H1 (cell line): ENCODE data around the gene TMEM45B. TPM values are rescaled to one million over a fixed set of nuclear protein-coding genes. Genes with fewer than 3 reads are reported as not detected.

ENCODE experiments used
- CTCF ChIA-PET: fragments of 300-600 bp; sonication (Branson Sonifier 250); formaldehyde crosslinking; loops from one replicate; lab custom pipeline; 2021; ENCODE audit not compliant: partially characterized antibody; lab: Charles Lee
- POLR2A ChIA-PET: fragments of 300-600 bp; sonication (Branson Sonifier 250); formaldehyde crosslinking; loops from one replicate; lab custom pipeline; 2021; ENCODE audit warnings: inconsistent platforms; ENCODE audit not compliant: partially characterized antibody; lab: Charles Lee
- DNase-seq, 2 experiments: peaks; one replicate each; pipeline versions ENCODE4 v3.0.0 to v3.0.0-alpha.2; 2010 to 2022; ENCODE audit warnings: low spot score in 2 of 2, low read depth in 1 of 2, mixed read lengths in 1 of 2
- FAIRE-seq: peaks from 2 replicates; lab custom pipeline; 2011; peaks lifted over from hg19 to GRCh38; lab: Jason Lieb, UNC
- H2AFZ ChIP-seq: 2 replicates; pipeline ENCODE4 v1.8.1; 2012; ENCODE audit warnings: low read length, inconsistent platforms
- H2AK5ac ChIP-seq: 2 replicates; pipeline ENCODE4 v1.6.1; 2013; ENCODE audit warnings: low read depth, low read length
- H2BK120ac ChIP-seq: replicated peaks from 2 replicates; pipeline ENCODE3; 2013; ENCODE audit warnings: low read depth, low read length, inconsistent platforms
- H2BK12ac ChIP-seq: 2 replicates; pipeline ENCODE4 v1.6.1; 2013; ENCODE audit warnings: low read depth, low read length
- H2BK15ac ChIP-seq: 2 replicates; pipeline ENCODE4 v1.6.1; 2013; ENCODE audit warnings: low read length
- H2BK20ac ChIP-seq: 2 replicates; pipeline ENCODE4 v1.6.1; 2013; ENCODE audit warnings: low read length
- H2BK5ac ChIP-seq: 2 replicates; pipeline ENCODE4 v1.6.1; 2013; ENCODE audit warnings: low read depth, low read length
- H3K14ac ChIP-seq: 2 replicates; pipeline ENCODE4 v1.6.1; 2013; ENCODE audit warnings: inconsistent platforms; ENCODE audit not compliant: insufficient read length
- H3K18ac ChIP-seq: 2 replicates; pipeline ENCODE4 v1.6.1; 2013; ENCODE audit warnings: low read length; ENCODE audit errors: extremely low read depth
- H3K23ac ChIP-seq: 2 replicates; pipeline ENCODE4 v1.6.1; 2013; ENCODE audit warnings: inconsistent platforms; ENCODE audit not compliant: insufficient read length
- H3K23me2 ChIP-seq: 2 replicates; pipeline ENCODE4 v1.6.1; 2013; ENCODE audit warnings: low read depth, low read length
- H3K27ac ChIP-seq: 2 replicates; pipeline ENCODE4 v1.6.1; 2011; ENCODE audit warnings: low read depth, low read length, inconsistent platforms
- H3K27me3 ChIP-seq, 4 experiments: replicated peaks in 1 of 4; 1 replicate in 1 of 4; 2 replicates in 3 of 4; pipeline versions ENCODE4 v1.6.1 to v1.8.1; 2011 to 2013; ENCODE audit warnings: low read length in 3 of 4, mild to moderate bottlenecking in 3 of 4, inconsistent platforms in 2 of 4, mixed read lengths in 2 of 4, moderate library complexity in 1 of 4; ENCODE audit not compliant: control insufficient read depth in 3 of 4, insufficient read depth in 3 of 4; ENCODE audit errors: extremely low read depth in 1 of 4
- H3K36me3 ChIP-seq, 4 experiments: 2 replicates each; pipeline versions ENCODE4 v1.6.1 to v1.8.1; 2011 to 2013; ENCODE audit warnings: mild to moderate bottlenecking in 4 of 4, low read length in 3 of 4, moderate library complexity in 2 of 4, control low read depth in 1 of 4, inconsistent platforms in 1 of 4; ENCODE audit not compliant: insufficient read depth in 4 of 4, control insufficient read depth in 2 of 4
- H3K4ac ChIP-seq: replicated peaks from 2 replicates; pipeline ENCODE3; 2013; ENCODE audit warnings: low read length, low read depth, mixed read lengths, inconsistent platforms; ENCODE audit not compliant: insufficient read length
- H3K4me1 ChIP-seq, 4 experiments: replicated peaks in 1 of 4; 1 replicate in 1 of 4; 2 replicates in 3 of 4; pipeline versions ENCODE4 v1.6.1 to v1.8.1; 2011 to 2013; ENCODE audit warnings: low read length in 3 of 4, inconsistent platforms in 2 of 4, mixed read lengths in 1 of 4; ENCODE audit not compliant: insufficient read depth in 4 of 4, control insufficient read depth in 3 of 4
- H3K4me2 ChIP-seq, 2 experiments: 2 replicates each; pipeline versions ENCODE4 v1.6.1 to v1.8.1; 2011 to 2013; ENCODE audit warnings: low read depth in 2 of 2, low read length in 2 of 2, control low read depth in 1 of 2, inconsistent platforms in 1 of 2, mild to moderate bottlenecking in 1 of 2; ENCODE audit not compliant: insufficient read depth in 1 of 2
- H3K4me3 ChIP-seq, 4 experiments: fragments of 200-600, 300-600 bp in 1 of 4; sonication (generic), shearing (Covaris generic), sonication (Bioruptor Twin) in 1 of 4; 2 replicates each; pipeline versions ENCODE4 v1.5.1 to v1.8.1; 2011 to 2016; ENCODE audit warnings: low read length in 4 of 4, low read depth in 3 of 4, control low read depth in 2 of 4, inconsistent platforms in 2 of 4, mild to moderate bottlenecking in 2 of 4, mixed read lengths in 1 of 4, moderate library complexity in 1 of 4; ENCODE audit not compliant: insufficient read depth in 2 of 4; ENCODE audit errors: extremely low read depth in 1 of 4
- H3K56ac ChIP-seq: replicated peaks from 2 replicates; pipeline ENCODE3; 2013; ENCODE audit warnings: low read depth, mild to moderate bottlenecking, mixed read lengths, low read length, inconsistent platforms; ENCODE audit not compliant: insufficient read length
- H3K79me1 ChIP-seq: 2 replicates; pipeline ENCODE4 v1.6.1; 2013; ENCODE audit warnings: low read depth, low read length, control low read depth
- H3K79me2 ChIP-seq, 2 experiments: 2 replicates each; pipeline versions ENCODE4 v1.6.1 to v1.8.1; 2012 to 2013; ENCODE audit warnings: low read length in 2 of 2, mild to moderate bottlenecking in 2 of 2, inconsistent platforms in 1 of 2; ENCODE audit not compliant: insufficient read depth in 2 of 2, control insufficient read depth in 1 of 2
- H3K9ac ChIP-seq, 4 experiments: replicated peaks in 1 of 4; 1 replicate in 1 of 4; 2 replicates in 3 of 4; pipeline versions ENCODE4 v1.6.1 to v1.8.1; 2011 to 2013; ENCODE audit warnings: low read depth in 3 of 4, low read length in 3 of 4, control low read depth in 2 of 4, mild to moderate bottlenecking in 2 of 4, moderate library complexity in 2 of 4, inconsistent platforms in 1 of 4; ENCODE audit errors: extremely low read depth in 1 of 4
- H3K9me3 ChIP-seq, 2 experiments: 2 replicates each; pipeline versions ENCODE4 v1.6.1 to v1.8.1; 2012 to 2013; ENCODE audit warnings: mild to moderate bottlenecking in 2 of 2, moderate library complexity in 2 of 2, control low read depth in 1 of 2, inconsistent platforms in 1 of 2, low read depth in 1 of 2, low read length in 1 of 2, mixed read lengths in 1 of 2; ENCODE audit not compliant: insufficient read depth in 2 of 2
- H4K20me1 ChIP-seq, 2 experiments: replicated peaks in 1 of 2; 2 replicates each; pipeline versions ENCODE3 to v1.8.1; 2011 to 2013; ENCODE audit warnings: inconsistent platforms in 2 of 2, low read length in 2 of 2, mild to moderate bottlenecking in 1 of 2; ENCODE audit not compliant: insufficient read depth in 2 of 2, control insufficient read depth in 1 of 2
- H4K5ac ChIP-seq: 2 replicates; pipeline ENCODE4 v1.6.1; 2013; ENCODE audit warnings: low read length, low read depth, mixed read lengths, inconsistent platforms; ENCODE audit not compliant: insufficient read length
- H4K8ac ChIP-seq: 2 replicates; pipeline ENCODE4 v1.8.0; 2013; ENCODE audit warnings: mild to moderate bottlenecking, moderate library complexity, low read length, inconsistent platforms; ENCODE audit not compliant: insufficient read depth; ENCODE audit errors: extremely low read depth
- H4K91ac ChIP-seq: replicated peaks from 2 replicates; pipeline ENCODE3; 2013; ENCODE audit warnings: low read length, mixed read lengths, inconsistent platforms; ENCODE audit not compliant: insufficient read length
- BRCA1 ChIP-seq: IDR thresholded peaks from 2 replicates; pipeline ENCODE4 v1.6.1; 2012; ENCODE audit warnings: low read depth, low read length, improper control_type of control experiment
- CREB1 ChIP-seq: IDR thresholded peaks from 2 replicates; pipeline ENCODE4 v1.6.1; 2012; ENCODE audit warnings: inconsistent platforms
- EGR1 ChIP-seq: IDR thresholded peaks from 2 replicates; pipeline ENCODE4 v1.6.1; 2011; ENCODE audit warnings: low read depth, low read length, borderline replicate concordance
- EZH2 ChIP-seq: fragments of 200-600 bp; sonication (generic); IDR thresholded peaks from 2 replicates; pipeline ENCODE4 v1.7.1; 2012; ENCODE audit warnings: low read depth, mild to moderate bottlenecking, moderate library complexity, low read length, inconsistent platforms; ENCODE audit not compliant: severe bottlenecking
- HDAC2 ChIP-seq, 2 experiments: fragments of 300-600 bp in 1 of 2; sonication (generic) in 1 of 2; IDR thresholded peaks; 2 replicates each; pipeline ENCODE4 v1.6.1; 2011 to 2012; ENCODE audit warnings: low read depth in 2 of 2, low read length in 2 of 2, mild to moderate bottlenecking in 2 of 2, moderate library complexity in 2 of 2, borderline replicate concordance in 1 of 2, inconsistent platforms in 1 of 2
- JUND ChIP-seq: IDR thresholded peaks from 2 replicates; pipeline ENCODE4 v1.6.1; 2011; ENCODE audit warnings: mild to moderate bottlenecking, improper control_type of control experiment, low read length
- MAFK ChIP-seq: IDR thresholded peaks from 2 replicates; pipeline ENCODE4 v1.6.1; 2012; ENCODE audit warnings: low read depth, mild to moderate bottlenecking, improper control_type of control experiment, low read length
- NANOG ChIP-seq: IDR thresholded peaks from 2 replicates; pipeline ENCODE4 v1.6.1; 2011; ENCODE audit warnings: low read length, low read depth, mild to moderate bottlenecking, inconsistent platforms; ENCODE audit not compliant: insufficient read depth, poor library complexity, severe bottlenecking
- RBBP5 ChIP-seq: IDR thresholded peaks from 2 replicates; pipeline ENCODE4 v1.7.1; 2012; ENCODE audit warnings: low read depth, mild to moderate bottlenecking, inconsistent platforms, low read length, moderate library complexity, borderline replicate concordance
- RXRA ChIP-seq: IDR thresholded peaks from 2 replicates; pipeline ENCODE4 v1.6.1; 2011; ENCODE audit warnings: low read depth, mild to moderate bottlenecking, low read length, moderate library complexity; ENCODE audit not compliant: insufficient read depth
- SIN3A ChIP-seq, 2 experiments: IDR thresholded peaks in 1 of 2; conservative IDR thresholded peaks in 1 of 2; 2 replicates each; pipeline ENCODE4 v1.6.1; 2011 to 2012; ENCODE audit warnings: low read length in 2 of 2, improper control_type of control experiment in 1 of 2, low read depth in 1 of 2, mild to moderate bottlenecking in 1 of 2
- SP4 ChIP-seq: IDR thresholded peaks from 2 replicates; pipeline ENCODE4 v1.6.1; 2012; ENCODE audit warnings: low read length, inconsistent platforms
- TBP ChIP-seq: IDR thresholded peaks from 2 replicates; pipeline ENCODE4 v1.6.1; 2011; ENCODE audit warnings: low read depth, low read length, improper control_type of control experiment
- TCF12 ChIP-seq: IDR thresholded peaks from 2 replicates; pipeline ENCODE4 v1.6.1; 2011; ENCODE audit warnings: low read depth, mild to moderate bottlenecking, low read length
- ZNF274 ChIP-seq: IDR thresholded peaks from 2 replicates; pipeline ENCODE4 v1.7.0; 2012; ENCODE audit warnings: low read length, borderline replicate concordance; ENCODE audit errors: extremely low read depth
- WGBS, 2 experiments: shearing (Covaris generic) in 1 of 2; methylation state at CpG; one replicate each; pipeline versions ENCODE4 v1.1.6 to v1.1.7; 2013 to 2015; ENCODE audit warnings: low lambda C conversion rate in 2 of 2, mixed read lengths in 2 of 2, inconsistent platforms in 1 of 2, low coverage in 1 of 2, missing lambda C conversion rate in 1 of 2; ENCODE audit not compliant: insufficient replicate concordance in 2 of 2, insufficient coverage in 1 of 2, insufficient read length in 1 of 2; ENCODE audit errors: extremely low coverage in 1 of 2, missing lambda C conversion rate in 1 of 2; 5-methylcytosine and 5-hydroxymethylcytosine counted together
- polyA plus RNA-seq, 7 experiments: library from polyadenylated mRNA; depleted of rRNA in 3 of 7; stranded (reverse) in 5 of 7; unstranded in 2 of 7; fragments of >200 nt in 5 of 7; fragments of 200-250 nt in 2 of 7; gene quantifications; 1 replicate in 5 of 7; 2 replicates in 1 of 7; 4 replicates in 1 of 7; pipeline versions ENCODE4 v1.2.1 to v1.2.3, GENCODE V29; 2011 to 2013; ENCODE audit warnings: missing spikeins in 2 of 7, mixed read lengths in 2 of 7
- total RNA-seq: library from RNA; stranded (reverse); fragmentation: NEBNext Ultra II Directional; extraction: Animal tissue kit (Norgen Biotek cat#: 25700); gene quantifications from 2 replicates; pipeline ENCODE4 v1.2.1, GENCODE V29; 2021

Gene TMEM45B
- total and polyA plus RNA-seq, 2 of the 8 experiments (the other 6 are each of a cell fraction or from before 2014, with no cell fraction given): 0.23 TPM; not detected in 1

- H4K91ac ChIP-seq: no peak overlapping the region
- no peaks in the 10 kb centered on the region for H4K20me1 ChIP-seq
- POLR2A ChIA-PET: no interaction called here
- FAIRE-seq: no peak
- CTCF ChIA-PET: interaction anchor here (0.6 to 4.5 kb wide), 6 partner anchors 11 to 398 kb away, joined by 3 to 16 read pairs (median 4); no protein-coding TSS in a partner anchor
- no peak overlapping the region for H3K27ac ChIP-seq
- H3K4me2 ChIP-seq: no peak overlapping the region
- H3K23me2 ChIP-seq: no peaks in the 10 kb centered on the region
- H3K27me3 ChIP-seq: no peaks in the 10 kb centered on the region
- no peak overlapping the region for H2BK15ac ChIP-seq
- no peak overlapping the region for H3K4ac ChIP-seq
- H2BK20ac ChIP-seq: no peak overlapping the region
- H3K9ac ChIP-seq: no peak overlapping the region
- 85% methylated on average over 1 of the region's 1 CpG; no CpG with 5 or more reads in 1 of the 2 experiments for WGBS, 2 experiments
- no peak overlapping the region for H2AK5ac ChIP-seq
- H3K4me3 ChIP-seq: no peak overlapping the region
- H3K18ac ChIP-seq: no peak overlapping the region
- no peak overlapping the region for H3K56ac ChIP-seq
- H4K5ac ChIP-seq: no peak overlapping the region
- no peaks in the 10 kb centered on the region for H3K9me3 ChIP-seq
- H2AFZ ChIP-seq: no peak overlapping the region
- no peak overlapping the region for H3K23ac ChIP-seq
- no peaks in the 10 kb centered on the region for H3K79me1 ChIP-seq
- H3K14ac ChIP-seq: no peak overlapping the region
- no peak overlapping the region for H2BK5ac ChIP-seq
- H2BK12ac ChIP-seq: no peak overlapping the region
- H2BK120ac ChIP-seq: no peak overlapping the region
- H4K8ac ChIP-seq: no peak overlapping the region
- H3K79me2 ChIP-seq: no peaks in the 10 kb centered on the region
- peaks cover 0 to 4% (median 0%) of the 10 kb centered on the region in 4 experiments; a peak in 2 of 7 replicates for H3K4me1 ChIP-seq
- H3K36me3 ChIP-seq: no peaks in the 10 kb centered on the region
- DNase-seq: no peak
- TF ChIP-seq SP4: no peak
- TF ChIP-seq NANOG: no peak
- no peak for TF ChIP-seq BRCA1
- TF ChIP-seq HDAC2 (IDR thresholded peaks at IDR 0.05; ENCODE audit: borderline replicate concordance in 1 of 2, low read depth in 2 of 2, low read length in 2 of 2): no peak
- no peak for TF ChIP-seq TBP
- no peak for TF ChIP-seq RXRA
- TF ChIP-seq EZH2: no peak
- TF ChIP-seq MAFK: no peak
- no peak for TF ChIP-seq ZNF274
- no peak for TF ChIP-seq SIN3A (conservative IDR thresholded peaks at IDR 0.05 in 1 of 2, IDR thresholded peaks at IDR 0.05 in 1 of 2; ENCODE audit: low read depth in 1 of 2, low read length in 2 of 2)
- no peak for TF ChIP-seq CREB1
- no peak for TF ChIP-seq TCF12
- TF ChIP-seq JUND: no peak
- no peak for TF ChIP-seq EGR1
- TF ChIP-seq RBBP5: no peak
Observed at GRCh38 chr11:129768356-129768755, 47.3 kb upstream of the TMEM45B start.
